GM12878 (cell line): ENCODE measurements around the gene HOXD1. TPM values are rescaled to one million over a fixed set of nuclear protein-coding genes. Genes with fewer than 3 reads are reported as not detected.

Experiments
- ATAC-seq: fragments of 200-7000 bp; cut with Tn5 transposase; 3 replicates; pipeline ENCODE4 v1.9.1; 2020; ENCODE audit warnings: mild to moderate bottlenecking, moderate library complexity
- BruUV-seq: library from RNA; stranded (reverse); fragments of 400-500 nt; replicated peaks from 2 replicates; lab custom pipeline; 2021; lab: Mats Ljungman, UMichigan
- CTCF ChIA-PET: fragments of 300-600 bp; sonication (Branson Sonifier 250); formaldehyde crosslinking; extraction: SDS; loops from one replicate; lab custom pipeline; 2021; ENCODE audit warnings: inconsistent platforms; lab: Yijun Ruan, JAX
- POLR2A ChIA-PET: fragments of 350-600 bp; formaldehyde crosslinking; extraction: SDS; loops from one replicate; lab custom pipeline; 2021; ENCODE audit warnings: inconsistent platforms; lab: Charles Lee
- RAD21 ChIA-PET: fragments of 300-600 bp; sonication (Branson Sonifier 250); formaldehyde crosslinking; loops from one replicate; lab custom pipeline; 2023; ENCODE audit warnings: antibody characterized with exemption; ENCODE audit not compliant: unreplicated experiment; lab: Charles Lee
- SMC1A ChIA-PET: fragments of 300-600 bp; sonication (Branson Sonifier 250); formaldehyde crosslinking; loops from one replicate; lab custom pipeline; 2023; ENCODE audit not compliant: unreplicated experiment, uncharacterized antibody; lab: Charles Lee
- DNase-seq: peaks from one replicate; pipeline ENCODE4 v3.0.0-alpha.2; 2011; ENCODE audit warnings: low read depth, low spot score
- FAIRE-seq: peaks from 3 replicates; lab custom pipeline; 2011; peaks lifted over from hg19 to GRCh38; lab: Jason Lieb, UNC
- H2AFZ ChIP-seq: 2 replicates; pipeline ENCODE4 v1.6.0; 2011; ENCODE audit warnings: low read depth, low read length, control low read depth; ENCODE audit not compliant: control insufficient read depth
- H3K27ac ChIP-seq: 2 replicates; pipeline ENCODE4 v1.5.1; 2011; ENCODE audit warnings: control low read depth; ENCODE audit not compliant: control insufficient read depth, insufficient read depth
- H3K27me3 ChIP-seq, 2 experiments: replicated peaks in 1 of 2; 2 replicates each; pipeline versions ENCODE4 v1.6.0 to v1.6.1; 2011; ENCODE audit warnings: low read length in 1 of 2; ENCODE audit not compliant: control insufficient read depth in 2 of 2, insufficient read depth in 2 of 2
- H3K36me3 ChIP-seq, 2 experiments: 2 replicates each; pipeline ENCODE4 v1.5.1; 2011; ENCODE audit warnings: low read length in 1 of 2; ENCODE audit not compliant: control insufficient read depth in 2 of 2, insufficient read depth in 2 of 2
- H3K4me1 ChIP-seq: 2 replicates; pipeline ENCODE4 v1.6.1; 2011; ENCODE audit warnings: mild to moderate bottlenecking, low read length, moderate library complexity, mixed read lengths; ENCODE audit not compliant: control insufficient read depth, insufficient read depth
- H3K4me2 ChIP-seq: 2 replicates; pipeline ENCODE4 v1.6.0; 2011; ENCODE audit warnings: control low read depth; ENCODE audit not compliant: control insufficient read depth, insufficient read depth
- H3K4me3 ChIP-seq: fragments of 200-600 bp; sonication (generic); 2 replicates; pipeline ENCODE4 v1.5.1; 2016
- H3K79me2 ChIP-seq: 2 replicates; pipeline ENCODE4 v1.6.0; 2011; ENCODE audit warnings: low read length; ENCODE audit not compliant: control insufficient read depth, insufficient read depth
- H3K9ac ChIP-seq: 2 replicates; pipeline ENCODE4 v1.8.0; 2011; ENCODE audit warnings: low read length, control low read depth, mixed read lengths; ENCODE audit not compliant: control insufficient read depth, insufficient read depth
- H3K9me3 ChIP-seq: replicated peaks from 3 replicates; pipeline ENCODE4 v1.5.1; 2011; ENCODE audit warnings: mild to moderate bottlenecking, low read length; ENCODE audit not compliant: control insufficient read depth, insufficient read depth
- H4K20me1 ChIP-seq: 2 replicates; pipeline ENCODE4 v1.6.0; 2011; ENCODE audit not compliant: control insufficient read depth, insufficient read depth
- CBX5 ChIP-seq: sonication (generic); IDR thresholded peaks from 2 replicates; pipeline ENCODE4 v1.6.1; 2016; ENCODE audit warnings: low read depth, moderate library complexity, mild to moderate bottlenecking, inconsistent platforms
- CEBPB ChIP-seq, 2 experiments: fragments of 150-350 bp in 1 of 2; IDR thresholded peaks; 2 replicates each; pipeline ENCODE4 v1.6.1; 2012 to 2014; ENCODE audit warnings: low read depth in 2 of 2, low read length in 2 of 2, borderline replicate concordance in 1 of 2, inconsistent platforms in 1 of 2
- IKZF2 ChIP-seq, 2 experiments: fragments of 450-650 bp; IDR thresholded peaks; 2 replicates each; pipeline ENCODE4 v1.6.1; 2017; ENCODE audit warnings: mild to moderate bottlenecking in 2 of 2, moderate library complexity in 2 of 2
- MTA2 ChIP-seq: fragments of 450-650 bp; IDR thresholded peaks from 2 replicates; pipeline ENCODE4 v1.6.1; 2016; ENCODE audit warnings: low read depth, mild to moderate bottlenecking, moderate library complexity
- NFIC ChIP-seq: IDR thresholded peaks from 2 replicates; pipeline ENCODE4 v1.6.1; 2012; ENCODE audit warnings: low read depth, mild to moderate bottlenecking, inconsistent platforms, low read length, moderate library complexity
- PAX8 ChIP-seq: fragments of 450-650 bp; IDR thresholded peaks from 2 replicates; pipeline ENCODE4 v1.6.1; 2017; ENCODE audit warnings: mild to moderate bottlenecking, moderate library complexity
- RFX5 ChIP-seq: IDR thresholded peaks from 2 replicates; pipeline ENCODE4 v1.6.1; 2011; ENCODE audit warnings: low read depth, low read length, improper control_type of control experiment
- SIN3A ChIP-seq: IDR thresholded peaks from 2 replicates; pipeline ENCODE4 v1.6.1; 2012; ENCODE audit warnings: low read depth, low read length, improper control_type of control experiment
- STAT1 ChIP-seq: fragments of 450-650 bp; conservative IDR thresholded peaks from 2 replicates; pipeline ENCODE4 v1.6.1; 2014; ENCODE audit warnings: antibody characterized with exemption, mild to moderate bottlenecking
- STAT3 ChIP-seq: IDR thresholded peaks from 2 replicates; pipeline ENCODE4 v1.6.1; 2011; ENCODE audit warnings: low read depth, low read length, improper control_type of control experiment
- SUZ12 ChIP-seq: fragments of 200-600 bp; sonication (generic); IDR thresholded peaks from one replicate; pipeline ENCODE4 v1.6.1; 2018; ENCODE audit warnings: antibody characterized with exemption, mild to moderate bottlenecking; ENCODE audit not compliant: unreplicated experiment
- TBL1XR1 ChIP-seq: IDR thresholded peaks from 2 replicates; pipeline ENCODE4 v1.6.1; 2012; ENCODE audit warnings: low read depth, low read length, improper control_type of control experiment
- ZNF217 ChIP-seq: fragments of 450-650 bp; IDR thresholded peaks from 2 replicates; pipeline ENCODE4 v1.6.1; 2017; ENCODE audit warnings: antibody characterized with exemption, mild to moderate bottlenecking
- WGBS: methylation state at CpG from one replicate; pipeline ENCODE4 v1.1.6; 2016; ENCODE audit warnings: low lambda C conversion rate; ENCODE audit not compliant: insufficient replicate concordance, insufficient coverage; ENCODE audit errors: missing lambda C conversion rate; 5-methylcytosine and 5-hydroxymethylcytosine counted together
- in situ Hi-C: fragments of 300-500 bp; cut with MboI; formaldehyde crosslinking; loops from 9 replicates; pipeline ENCODE4 v1.14.3; 2018; ENCODE audit warnings: mixed read lengths
- intact Hi-C: fragments of 100-400 bp; cut with micrococcal nuclease; formaldehyde crosslinking; loops from one replicate; pipeline ENCODE4 v1.14.2; 2022; ENCODE audit not compliant: unreplicated experiment
- polyA plus RNA-seq, 11 experiments: library from polyadenylated mRNA; depleted of rRNA in 4 of 11; unstranded in 6 of 11; stranded (reverse) in 5 of 11; fragments of >200 nt; fragmentation: Nextera tagmentation in 4 of 11; fragmentation: Illumina TruSeq in 1 of 11; extraction: Ambion mirVana in 4 of 11; extraction: Trizol in 1 of 11; gene quantifications; 1 replicate in 1 of 11; 2 replicates in 10 of 11; pipeline versions ENCODE4 v1.2.1 to v1.2.3, GENCODE V29; 2011 to 2016; ENCODE audit warnings: inconsistent platforms in 2 of 11, missing spikeins in 2 of 11, low read depth in 1 of 11
- total RNA-seq, 4 experiments: library from RNA; depleted of rRNA in 3 of 4; stranded (reverse); fragments of >200 nt in 3 of 4; fragmentation: Illumina TruSeq in 1 of 4; extraction: Trizol in 1 of 4; gene quantifications; 2 replicates each; pipeline versions ENCODE4 v1.2.1 to v1.2.3, GENCODE V29; 2013 to 2021
- TF ChIP-seq, protein P1 (sequence below): fragments of 450-650 bp; IDR thresholded peaks from 2 replicates; pipeline ENCODE4 v1.6.1; 2017; ENCODE audit warnings: antibody characterized with exemption, mild to moderate bottlenecking, moderate library complexity
- TF ChIP-seq, protein P2 (sequence below): IDR thresholded peaks from 2 replicates; pipeline ENCODE4 v1.6.1; 2011; ENCODE audit warnings: borderline replicate concordance, low read depth, mild to moderate bottlenecking, moderate library complexity, low read length; ENCODE audit not compliant: insufficient read depth, poor library complexity, severe bottlenecking
- TF ChIP-seq, protein P3 (sequence below): fragments of 450-650 bp; formaldehyde crosslinking; IDR thresholded peaks from 2 replicates; pipeline ENCODE4 v1.4.0; 2020; ENCODE audit warnings: mild to moderate bottlenecking, moderate library complexity

The HOXD1 gene
- total and polyA plus RNA-seq, 10 of the 15 experiments (the other 5 are each of a cell fraction or from before 2014, with no cell fraction given): not detected

DNA sequence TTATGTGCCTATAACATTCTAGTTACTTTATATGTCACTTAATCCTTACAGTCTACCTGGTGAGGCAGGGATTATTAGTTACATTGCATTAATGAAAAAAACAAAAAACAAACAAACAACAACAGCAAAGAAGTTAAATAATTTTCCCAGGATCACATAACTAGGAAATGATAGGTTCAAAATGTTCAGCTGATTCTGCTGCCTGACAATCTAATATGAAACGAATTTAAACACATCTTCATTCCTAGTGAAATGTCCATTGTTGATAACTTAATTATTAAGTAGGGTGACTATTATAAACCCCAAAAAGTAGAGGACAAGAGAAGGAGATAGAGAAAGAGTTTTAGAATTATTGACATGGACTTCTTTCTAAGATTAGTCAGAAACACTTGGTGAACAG lies 22.6 kb downstream of the HOXD1 start:
- no peaks in the 10 kb centered on the region for H3K9me3 ChIP-seq
- H3K4me1 ChIP-seq: no peaks in the 10 kb centered on the region
- no peaks in the 10 kb centered on the region for H3K79me2 ChIP-seq
- RAD21 ChIA-PET: no interaction called here
- intact Hi-C loops (no loop called here), in situ Hi-C loops (no loop called here)
- TF ChIP-seq, protein P1, sequence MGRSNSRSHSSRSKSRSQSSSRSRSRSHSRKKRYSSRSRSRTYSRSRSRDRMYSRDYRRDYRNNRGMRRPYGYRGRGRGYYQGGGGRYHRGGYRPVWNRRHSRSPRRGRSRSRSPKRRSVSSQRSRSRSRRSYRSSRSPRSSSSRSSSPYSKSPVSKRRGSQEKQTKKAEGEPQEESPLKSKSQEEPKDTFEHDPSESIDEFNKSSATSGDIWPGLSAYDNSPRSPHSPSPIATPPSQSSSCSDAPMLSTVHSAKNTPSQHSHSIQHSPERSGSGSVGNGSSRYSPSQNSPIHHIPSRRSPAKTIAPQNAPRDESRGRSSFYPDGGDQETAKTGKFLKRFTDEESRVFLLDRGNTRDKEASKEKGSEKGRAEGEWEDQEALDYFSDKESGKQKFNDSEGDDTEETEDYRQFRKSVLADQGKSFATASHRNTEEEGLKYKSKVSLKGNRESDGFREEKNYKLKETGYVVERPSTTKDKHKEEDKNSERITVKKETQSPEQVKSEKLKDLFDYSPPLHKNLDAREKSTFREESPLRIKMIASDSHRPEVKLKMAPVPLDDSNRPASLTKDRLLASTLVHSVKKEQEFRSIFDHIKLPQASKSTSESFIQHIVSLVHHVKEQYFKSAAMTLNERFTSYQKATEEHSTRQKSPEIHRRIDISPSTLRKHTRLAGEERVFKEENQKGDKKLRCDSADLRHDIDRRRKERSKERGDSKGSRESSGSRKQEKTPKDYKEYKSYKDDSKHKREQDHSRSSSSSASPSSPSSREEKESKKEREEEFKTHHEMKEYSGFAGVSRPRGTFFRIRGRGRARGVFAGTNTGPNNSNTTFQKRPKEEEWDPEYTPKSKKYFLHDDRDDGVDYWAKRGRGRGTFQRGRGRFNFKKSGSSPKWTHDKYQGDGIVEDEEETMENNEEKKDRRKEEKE: no peak
- TF ChIP-seq CEBPB (IDR thresholded peaks at IDR 0.05; ENCODE audit: borderline replicate concordance in 1 of 2, low read depth in 2 of 2, low read length in 2 of 2) (no peak), SUZ12 (no peak), RFX5 (no peak), MTA2 (no peak), TBL1XR1 (no peak), CBX5 (no peak), STAT3 (no peak), PAX8 (no peak), SIN3A (no peak), STAT1 (no peak), NFIC (no peak), IKZF2 (IDR thresholded peaks at IDR 0.05) (no peak), ZNF217 (no peak)
- TF ChIP-seq, protein P2, sequence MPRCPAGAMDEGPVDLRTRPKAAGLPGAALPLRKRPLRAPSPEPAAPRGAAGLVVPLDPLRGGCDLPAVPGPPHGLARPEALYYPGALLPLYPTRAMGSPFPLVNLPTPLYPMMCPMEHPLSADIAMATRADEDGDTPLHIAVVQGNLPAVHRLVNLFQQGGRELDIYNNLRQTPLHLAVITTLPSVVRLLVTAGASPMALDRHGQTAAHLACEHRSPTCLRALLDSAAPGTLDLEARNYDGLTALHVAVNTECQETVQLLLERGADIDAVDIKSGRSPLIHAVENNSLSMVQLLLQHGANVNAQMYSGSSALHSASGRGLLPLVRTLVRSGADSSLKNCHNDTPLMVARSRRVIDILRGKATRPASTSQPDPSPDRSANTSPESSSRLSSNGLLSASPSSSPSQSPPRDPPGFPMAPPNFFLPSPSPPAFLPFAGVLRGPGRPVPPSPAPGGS: no peak
- TF ChIP-seq, protein P3, sequence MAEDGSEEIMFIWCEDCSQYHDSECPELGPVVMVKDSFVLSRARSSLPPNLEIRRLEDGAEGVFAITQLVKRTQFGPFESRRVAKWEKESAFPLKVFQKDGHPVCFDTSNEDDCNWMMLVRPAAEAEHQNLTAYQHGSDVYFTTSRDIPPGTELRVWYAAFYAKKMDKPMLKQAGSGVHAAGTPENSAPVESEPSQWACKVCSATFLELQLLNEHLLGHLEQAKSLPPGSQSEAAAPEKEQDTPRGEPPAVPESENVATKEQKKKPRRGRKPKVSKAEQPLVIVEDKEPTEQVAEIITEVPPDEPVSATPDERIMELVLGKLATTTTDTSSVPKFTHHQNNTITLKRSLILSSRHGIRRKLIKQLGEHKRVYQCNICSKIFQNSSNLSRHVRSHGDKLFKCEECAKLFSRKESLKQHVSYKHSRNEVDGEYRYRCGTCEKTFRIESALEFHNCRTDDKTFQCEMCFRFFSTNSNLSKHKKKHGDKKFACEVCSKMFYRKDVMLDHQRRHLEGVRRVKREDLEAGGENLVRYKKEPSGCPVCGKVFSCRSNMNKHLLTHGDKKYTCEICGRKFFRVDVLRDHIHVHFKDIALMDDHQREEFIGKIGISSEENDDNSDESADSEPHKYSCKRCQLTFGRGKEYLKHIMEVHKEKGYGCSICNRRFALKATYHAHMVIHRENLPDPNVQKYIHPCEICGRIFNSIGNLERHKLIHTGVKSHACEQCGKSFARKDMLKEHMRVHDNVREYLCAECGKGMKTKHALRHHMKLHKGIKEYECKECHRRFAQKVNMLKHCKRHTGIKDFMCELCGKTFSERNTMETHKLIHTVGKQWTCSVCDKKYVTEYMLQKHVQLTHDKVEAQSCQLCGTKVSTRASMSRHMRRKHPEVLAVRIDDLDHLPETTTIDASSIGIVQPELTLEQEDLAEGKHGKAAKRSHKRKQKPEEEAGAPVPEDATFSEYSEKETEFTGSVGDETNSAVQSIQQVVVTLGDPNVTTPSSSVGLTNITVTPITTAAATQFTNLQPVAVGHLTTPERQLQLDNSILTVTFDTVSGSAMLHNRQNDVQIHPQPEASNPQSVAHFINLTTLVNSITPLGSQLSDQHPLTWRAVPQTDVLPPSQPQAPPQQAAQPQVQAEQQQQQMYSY (CRISPR knock-in tag): no peak
- BruUV-seq: no TSS peak
- POLR2A ChIA-PET: no interaction called here
- no peak overlapping the region for H3K4me2 ChIP-seq
- no peak for FAIRE-seq
- SMC1A ChIA-PET: interaction anchor here (1.1 to 1.3 kb wide), 2 partner anchors 12 to 244 kb away, joined by 4 read pairs; no protein-coding TSS in a partner anchor
- no peaks in the 10 kb centered on the region; a peak in 1 of 4 replicates for H3K27me3 ChIP-seq
- DNase-seq: no peak
- H3K9ac ChIP-seq: no peak overlapping the region
- H3K36me3 ChIP-seq: no peaks in the 10 kb centered on the region
- CTCF ChIA-PET: interaction anchor here (1.5 kb wide), 1 partner anchor 23 kb away, joined by 4 read pairs; no protein-coding TSS in a partner anchor
- WGBS: 10% methylated on average over 1 of the region's 1 CpG
- no peak overlapping the region for H2AFZ ChIP-seq
- H3K27ac ChIP-seq: no peak overlapping the region
- H4K20me1 ChIP-seq: no peaks in the 10 kb centered on the region
- ATAC-seq: no peak
- no peak overlapping the region for H3K4me3 ChIP-seq
